IMR-90 (cell line): ENCODE measurements around the gene KCNK7. TPM values are rescaled to one million over a fixed set of nuclear protein-coding genes. Genes with fewer than 3 reads are reported as not detected.

Source experiments
- ATAC-seq: fragments of 200-7000 bp; cut with Tn5 transposase; 2 replicates; pipeline ENCODE4 v1.9.1; 2020; ENCODE audit warnings: low read depth, mild to moderate bottlenecking, moderate library complexity
- BruUV-seq: library from RNA; stranded (reverse); fragments of 400-500 nt; replicated peaks from 2 replicates; lab custom pipeline; 2021; lab: Mats Ljungman, UMichigan
- CTCF ChIA-PET: fragments of 300-600 bp; formaldehyde crosslinking; extraction: SDS; loops from one replicate; lab custom pipeline; 2021; ENCODE audit warnings: antibody characterized with exemption; lab: Yijun Ruan, JAX
- POLR2A ChIA-PET: fragments of 300-600 bp; sonication (Branson Sonifier 250); formaldehyde crosslinking; loops from one replicate; lab custom pipeline; 2022; ENCODE audit warnings: antibody characterized with exemption; ENCODE audit not compliant: unreplicated experiment; lab: Charles Lee
- DNase-seq: peaks from one replicate; pipeline ENCODE4 v3.0.0; 2013
- H2AFZ ChIP-seq: replicated peaks from 2 replicates; pipeline ENCODE3; 2013; ENCODE audit warnings: low read length, mild to moderate bottlenecking; ENCODE audit not compliant: poor library complexity
- H2AK5ac ChIP-seq: 2 replicates; pipeline ENCODE4 v1.6.1; 2013; ENCODE audit warnings: low read depth, low read length, inconsistent platforms
- H2AK9ac ChIP-seq: replicated peaks from 2 replicates; pipeline ENCODE3; 2013; ENCODE audit warnings: mild to moderate bottlenecking, low read depth, low read length, moderate library complexity; ENCODE audit not compliant: poor library complexity
- H2BK120ac ChIP-seq: 2 replicates; pipeline ENCODE4 v1.6.1; 2013; ENCODE audit warnings: low read depth, low read length, inconsistent platforms
- H2BK15ac ChIP-seq: 3 replicates; pipeline ENCODE4 v1.6.1; 2013; ENCODE audit warnings: low read depth, low read length, inconsistent platforms
- H2BK20ac ChIP-seq: 2 replicates; pipeline ENCODE4 v1.6.1; 2013; ENCODE audit warnings: low read depth, mild to moderate bottlenecking, inconsistent platforms, low read length, moderate library complexity
- H2BK5ac ChIP-seq: 2 replicates; pipeline ENCODE4 v1.6.1; 2013; ENCODE audit warnings: mild to moderate bottlenecking, low read depth, low read length, inconsistent platforms; ENCODE audit not compliant: poor library complexity, severe bottlenecking
- H3K14ac ChIP-seq: replicated peaks from 2 replicates; pipeline ENCODE4 v1.6.1; 2013; ENCODE audit warnings: low read depth, low read length, inconsistent platforms
- H3K18ac ChIP-seq: 2 replicates; pipeline ENCODE4 v1.6.1; 2013; ENCODE audit warnings: low read depth, low read length, control low read depth
- H3K23ac ChIP-seq: 2 replicates; pipeline ENCODE4 v1.6.1; 2013; ENCODE audit warnings: low read depth, low read length, inconsistent platforms
- H3K27ac ChIP-seq: 2 replicates; pipeline ENCODE4 v1.5.1; 2013; ENCODE audit warnings: mild to moderate bottlenecking, control low read depth, low read length; ENCODE audit not compliant: insufficient read depth
- H3K27me3 ChIP-seq: 2 replicates; pipeline ENCODE4 v1.6.1; 2013; ENCODE audit warnings: low read length; ENCODE audit not compliant: control insufficient read depth, insufficient read depth
- H3K36me3 ChIP-seq: 2 replicates; pipeline ENCODE4 v1.6.1; 2013; ENCODE audit warnings: low read length, mixed read lengths; ENCODE audit not compliant: control insufficient read depth, insufficient read depth
- H3K4ac ChIP-seq: 2 replicates; pipeline ENCODE4 v1.6.1; 2013; ENCODE audit warnings: low read depth, low read length, inconsistent platforms
- H3K4me1 ChIP-seq: 2 replicates; pipeline ENCODE4 v1.6.1; 2013; ENCODE audit warnings: low read length, mixed read lengths; ENCODE audit not compliant: control insufficient read depth, insufficient read depth
- H3K4me2 ChIP-seq: 2 replicates; pipeline ENCODE4 v1.6.1; 2013; ENCODE audit warnings: low read depth, mild to moderate bottlenecking, control low read depth, low read length, moderate library complexity
- H3K4me3 ChIP-seq: 2 replicates; pipeline ENCODE4 v1.5.1; 2013; ENCODE audit warnings: low read depth, mild to moderate bottlenecking, control low read depth, low read length, moderate library complexity; ENCODE audit not compliant: insufficient read depth
- H3K56ac ChIP-seq: 2 replicates; pipeline ENCODE4 v1.6.1; 2013; ENCODE audit warnings: low read length, inconsistent platforms; ENCODE audit not compliant: insufficient read depth; ENCODE audit errors: extremely low read depth
- H3K79me1 ChIP-seq, 2 experiments: 2 replicates each; pipeline ENCODE4 v1.6.1; 2013; ENCODE audit warnings: low read length in 2 of 2, inconsistent platforms in 1 of 2, low read depth in 1 of 2
- H3K9ac ChIP-seq: 2 replicates; pipeline ENCODE4 v1.6.1; 2013; ENCODE audit warnings: low read depth, low read length, control low read depth
- H3K9me1 ChIP-seq: 2 replicates; pipeline ENCODE4 v1.6.1; 2013; ENCODE audit warnings: low read length, inconsistent platforms; ENCODE audit not compliant: insufficient read depth
- H3K9me3 ChIP-seq: 2 replicates; pipeline ENCODE4 v1.6.1; 2013; ENCODE audit warnings: low read length; ENCODE audit not compliant: control insufficient read depth, insufficient read depth
- H4K20me1 ChIP-seq: 2 replicates; pipeline ENCODE4 v1.6.1; 2013; ENCODE audit warnings: low read length, inconsistent platforms; ENCODE audit not compliant: insufficient read depth
- H4K5ac ChIP-seq: 2 replicates; pipeline ENCODE4 v1.6.1; 2013; ENCODE audit warnings: mild to moderate bottlenecking, low read depth, low read length, control low read depth
- H4K8ac ChIP-seq, 2 experiments: 2 replicates each; pipeline ENCODE4 v1.6.1; 2013; ENCODE audit warnings: low read depth in 2 of 2, low read length in 2 of 2, control low read depth in 1 of 2, inconsistent platforms in 1 of 2
- H4K91ac ChIP-seq: 2 replicates; pipeline ENCODE4 v1.6.1; 2013; ENCODE audit warnings: low read depth, low read length, inconsistent platforms; ENCODE audit not compliant: insufficient read depth
- CEBPB ChIP-seq: IDR thresholded peaks from 2 replicates; pipeline ENCODE4 v1.6.1; 2012; ENCODE audit warnings: low read depth, low read length, improper control_type of control experiment
- CHD1 ChIP-seq: IDR thresholded peaks from 2 replicates; pipeline ENCODE4 v1.6.1; 2012; ENCODE audit warnings: low read depth, low read length, improper control_type of control experiment
- FOS ChIP-seq: fragments of 150-350 bp; IDR thresholded peaks from 2 replicates; pipeline ENCODE4 v1.6.1; 2016; ENCODE audit warnings: low read depth, low read length
- MAFK ChIP-seq: IDR thresholded peaks from 2 replicates; pipeline ENCODE4 v1.6.1; 2012; ENCODE audit warnings: low read depth, low read length, improper control_type of control experiment
- MAZ ChIP-seq: IDR thresholded peaks from 2 replicates; pipeline ENCODE4 v1.6.1; 2012; ENCODE audit warnings: low read depth, mild to moderate bottlenecking, low read length, improper control_type of control experiment, moderate library complexity, borderline replicate concordance
- MXI1 ChIP-seq: IDR thresholded peaks from 2 replicates; pipeline ENCODE4 v1.6.1; 2012; ENCODE audit warnings: low read depth, mild to moderate bottlenecking, low read length, moderate library complexity, borderline replicate concordance
- NFE2L2 ChIP-seq: fragments of 150-350 bp; IDR thresholded peaks from 2 replicates; pipeline ENCODE4 v1.6.1; 2016; ENCODE audit warnings: low read depth, mild to moderate bottlenecking, low read length
- POLR2A ChIP-seq: IDR thresholded peaks from 2 replicates; pipeline ENCODE4 v1.6.1; 2012; ENCODE audit warnings: mild to moderate bottlenecking, low read depth, low read length
- RAD21 ChIP-seq: IDR thresholded peaks from 2 replicates; pipeline ENCODE4 v1.6.1; 2012; ENCODE audit warnings: low read length, improper control_type of control experiment
- RCOR1 ChIP-seq: IDR thresholded peaks from 2 replicates; pipeline ENCODE4 v1.6.1; 2012; ENCODE audit warnings: mild to moderate bottlenecking, low read length, improper control_type of control experiment; ENCODE audit not compliant: insufficient replicate concordance
- RFX5 ChIP-seq: IDR thresholded peaks from 2 replicates; pipeline ENCODE4 v1.8.0; 2012; ENCODE audit warnings: low read depth, mild to moderate bottlenecking, low read length, moderate library complexity
- SMC3 ChIP-seq: fragments of 150-350 bp; IDR thresholded peaks from 2 replicates; pipeline ENCODE4 v1.6.1; 2016; ENCODE audit warnings: low read depth, mild to moderate bottlenecking, antibody characterized with exemption, low read length, moderate library complexity
- WGBS, 2 experiments: methylation state at CpG; one replicate each; pipeline versions ENCODE4 v1.1.5 to v1.1.7; 2013; ENCODE audit warnings: missing lambda C conversion rate in 2 of 2; ENCODE audit not compliant: insufficient read length in 1 of 2; ENCODE audit errors: extremely low coverage in 2 of 2; 5-methylcytosine and 5-hydroxymethylcytosine counted together
- dilution Hi-C: fragments of 300-500 bp; cut with HindIII; formaldehyde crosslinking; loops from one replicate; pipeline ENCODE4 v1.14.3; 2018; ENCODE audit warnings: low sequenced_read_pairs; ENCODE audit not compliant: unreplicated experiment
- in situ Hi-C: fragments of 300-500 bp; cut with MboI; formaldehyde crosslinking; loops from 3 replicates; pipeline ENCODE4 v1.14.3; 2019; ENCODE audit warnings: low sequenced_read_pairs, inconsistent platforms, mixed read lengths
- intact Hi-C: fragments of 100-400 bp; cut with micrococcal nuclease; formaldehyde crosslinking; loops from 2 replicates; pipeline ENCODE4 v1.10.0; 2022
- polyA plus RNA-seq, 3 experiments: library from polyadenylated mRNA; depleted of rRNA; stranded (reverse); fragments of >200 nt; gene quantifications; 2 replicates each; pipeline ENCODE4 v1.2.3, GENCODE V29; 2012; ENCODE audit warnings: low replicate concordance in 1 of 3
- total RNA-seq: library from RNA; depleted of rRNA; stranded (reverse); fragments of >200 nt; gene quantifications from 2 replicates; pipeline ENCODE4 v1.2.3, GENCODE V29; 2012
- TF ChIP-seq, protein P1 (sequence below): fragments of 150-350 bp; IDR thresholded peaks from 2 replicates; pipeline ENCODE4 v1.6.1; 2017; ENCODE audit warnings: mild to moderate bottlenecking, antibody characterized with exemption, low read length, low read depth
- TF ChIP-seq, protein P2 (sequence below): fragments of 150-350 bp; IDR thresholded peaks from 2 replicates; pipeline ENCODE4 v1.6.1; 2016; ENCODE audit warnings: low read depth, mild to moderate bottlenecking, low read length, moderate library complexity, borderline replicate concordance
- TF ChIP-seq, protein P3 (sequence below): conservative IDR thresholded peaks from 2 replicates; pipeline ENCODE4 v1.5.1; 2012; ENCODE audit warnings: mild to moderate bottlenecking, low read depth, low read length, improper control_type of control experiment

Gene KCNK7
- total and polyA plus RNA-seq, 2 of the 4 experiments (the other 2 are of a cell fraction): 0.09 TPM; not detected in 1

DNA sequence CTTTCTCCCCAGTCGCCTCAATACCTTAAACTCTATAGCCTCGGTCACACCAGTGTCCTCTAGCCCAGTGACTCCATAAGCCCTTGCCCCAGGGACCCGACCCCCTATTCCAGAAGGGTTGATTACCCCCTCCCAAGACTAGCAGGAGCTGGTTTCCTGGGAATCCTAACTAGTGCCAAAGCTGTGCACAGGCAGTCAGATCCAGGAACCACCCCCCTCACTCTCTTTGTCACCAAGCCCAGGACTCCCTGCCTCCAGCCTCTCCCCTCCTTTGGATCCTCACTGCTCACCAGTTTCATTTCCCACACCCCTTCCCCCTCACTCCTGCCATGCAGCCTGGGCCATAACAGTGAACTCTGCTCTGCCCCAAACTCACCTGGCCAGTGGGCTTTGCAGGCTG is 47.2 kb downstream of the KCNK7 start:
- Histone ChIP-seq H3K56ac (no peak overlapping the region), H4K5ac (no peak overlapping the region), H3K23ac (no peak overlapping the region), H3K79me1 (peaks cover 3 to 8% of the 10 kb centered on the region in 2 experiments; a peak in 2 of 4 replicates), H3K4ac (no peak overlapping the region), H2BK5ac (no peak overlapping the region), H3K9me3 (no peaks in the 10 kb centered on the region), H3K14ac (no peak overlapping the region), H2BK20ac (no peak overlapping the region), H2AFZ (no peak overlapping the region), H2BK15ac (no peak overlapping the region), H2BK120ac (no peak overlapping the region), H3K9me1 (no peaks in the 10 kb centered on the region), H4K20me1 (peaks cover 8% of the 10 kb centered on the region), H3K27ac (no peak overlapping the region), H3K4me2 (no peak overlapping the region), H3K4me1 (no peaks in the 10 kb centered on the region), H3K9ac (no peak overlapping the region), H2AK5ac (no peak overlapping the region), H3K18ac (no peak overlapping the region), H4K8ac (no peak overlapping the region), H3K36me3 (peaks cover 53% of the 10 kb centered on the region), H4K91ac (no peak overlapping the region), H3K27me3 (no peaks in the 10 kb centered on the region), H2AK9ac (no peak overlapping the region), H3K4me3 (no peak overlapping the region)
- in situ Hi-C loops (no loop called here), intact Hi-C loops (no loop called here), dilution Hi-C loops (no loop called here)
- TF ChIP-seq POLR2A: no peak
- TF ChIP-seq, protein P1, sequence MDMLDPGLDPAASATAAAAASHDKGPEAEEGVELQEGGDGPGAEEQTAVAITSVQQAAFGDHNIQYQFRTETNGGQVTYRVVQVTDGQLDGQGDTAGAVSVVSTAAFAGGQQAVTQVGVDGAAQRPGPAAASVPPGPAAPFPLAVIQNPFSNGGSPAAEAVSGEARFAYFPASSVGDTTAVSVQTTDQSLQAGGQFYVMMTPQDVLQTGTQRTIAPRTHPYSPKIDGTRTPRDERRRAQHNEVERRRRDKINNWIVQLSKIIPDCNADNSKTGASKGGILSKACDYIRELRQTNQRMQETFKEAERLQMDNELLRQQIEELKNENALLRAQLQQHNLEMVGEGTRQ: no peak
- TF ChIP-seq RFX5: no peak
- TF ChIP-seq RAD21: no peak
- no peak for TF ChIP-seq MXI1
- TF ChIP-seq, protein P2, sequence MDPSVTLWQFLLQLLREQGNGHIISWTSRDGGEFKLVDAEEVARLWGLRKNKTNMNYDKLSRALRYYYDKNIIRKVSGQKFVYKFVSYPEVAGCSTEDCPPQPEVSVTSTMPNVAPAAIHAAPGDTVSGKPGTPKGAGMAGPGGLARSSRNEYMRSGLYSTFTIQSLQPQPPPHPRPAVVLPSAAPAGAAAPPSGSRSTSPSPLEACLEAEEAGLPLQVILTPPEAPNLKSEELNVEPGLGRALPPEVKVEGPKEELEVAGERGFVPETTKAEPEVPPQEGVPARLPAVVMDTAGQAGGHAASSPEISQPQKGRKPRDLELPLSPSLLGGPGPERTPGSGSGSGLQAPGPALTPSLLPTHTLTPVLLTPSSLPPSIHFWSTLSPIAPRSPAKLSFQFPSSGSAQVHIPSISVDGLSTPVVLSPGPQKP: no peak
- TF ChIP-seq MAZ: no peak
- TF ChIP-seq CHD1: no peak
- TF ChIP-seq NFE2L2: no peak
- TF ChIP-seq CEBPB: no peak
- TF ChIP-seq, protein P3, sequence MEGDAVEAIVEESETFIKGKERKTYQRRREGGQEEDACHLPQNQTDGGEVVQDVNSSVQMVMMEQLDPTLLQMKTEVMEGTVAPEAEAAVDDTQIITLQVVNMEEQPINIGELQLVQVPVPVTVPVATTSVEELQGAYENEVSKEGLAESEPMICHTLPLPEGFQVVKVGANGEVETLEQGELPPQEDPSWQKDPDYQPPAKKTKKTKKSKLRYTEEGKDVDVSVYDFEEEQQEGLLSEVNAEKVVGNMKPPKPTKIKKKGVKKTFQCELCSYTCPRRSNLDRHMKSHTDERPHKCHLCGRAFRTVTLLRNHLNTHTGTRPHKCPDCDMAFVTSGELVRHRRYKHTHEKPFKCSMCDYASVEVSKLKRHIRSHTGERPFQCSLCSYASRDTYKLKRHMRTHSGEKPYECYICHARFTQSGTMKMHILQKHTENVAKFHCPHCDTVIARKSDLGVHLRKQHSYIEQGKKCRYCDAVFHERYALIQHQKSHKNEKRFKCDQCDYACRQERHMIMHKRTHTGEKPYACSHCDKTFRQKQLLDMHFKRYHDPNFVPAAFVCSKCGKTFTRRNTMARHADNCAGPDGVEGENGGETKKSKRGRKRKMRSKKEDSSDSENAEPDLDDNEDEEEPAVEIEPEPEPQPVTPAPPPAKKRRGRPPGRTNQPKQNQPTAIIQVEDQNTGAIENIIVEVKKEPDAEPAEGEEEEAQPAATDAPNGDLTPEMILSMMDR: no peak
- no peak for TF ChIP-seq FOS
- no peak for TF ChIP-seq SMC3
- no peak for TF ChIP-seq MAFK
- TF ChIP-seq RCOR1: no peak
- no TSS peak for BruUV-seq
- 81% methylated on average over 3 of the region's 3 CpGs; no CpG with 5 or more reads in 1 of the 2 experiments for WGBS, 2 experiments
- no peak for ATAC-seq
- CTCF ChIA-PET: no interaction called here
- no peak for DNase-seq
- POLR2A ChIA-PET: no interaction called here
